Measurements from ENCODE around the gene ANGEL2.
A peak's percentile ranks its signal among the peaks of the same experiment; 100 is the strongest.

ANGEL2 gene

GRCh38 chr1:212954514-212954913, 61.2 kb downstream of the ANGEL2 start:
- TF ChIP-seq CTCF (IDR thresholded peaks at IDR 0.05; ENCODE audit: low read depth, low read length): no peak
- DNase-seq (ENCODE audit: extremely low read depth, low read depth): no peak

GRCh38 chr1:212953321-212953720, 62.3 kb downstream of the ANGEL2 start:
- TF ChIP-seq CTCF (IDR thresholded peaks at IDR 0.05; ENCODE audit: low read depth, low read length): no peak
- DNase-seq (ENCODE audit: extremely low read depth, low read depth): no peak

GRCh38 chr1:212952641-212952976, 63.1 kb downstream of the ANGEL2 start:
- no peak for DNase-seq (ENCODE audit: extremely low read depth, low read depth)
- no peak for TF ChIP-seq CTCF (IDR thresholded peaks at IDR 0.05; ENCODE audit: low read depth, low read length)

GRCh38 chr1:212951947-212952640, 63.6 kb downstream of the ANGEL2 start:
- no peak for DNase-seq (ENCODE audit: extremely low read depth, low read depth)
- TF ChIP-seq CTCF (IDR thresholded peaks at IDR 0.05; ENCODE audit: low read depth, low read length): no peak

GRCh38 chr1:212951126-212951946, 64.3 kb downstream of the ANGEL2 start:
- TF ChIP-seq CTCF (IDR thresholded peaks at IDR 0.05; ENCODE audit: low read depth, low read length): no peak
- no peak for DNase-seq (ENCODE audit: extremely low read depth, low read depth)

GRCh38 chr1:212950243-212951125, 65.2 kb downstream of the ANGEL2 start, which contains the start of gene VASH2:
VASH2 (plus strand) TSS chr1:212950541; CDS start chr1:212951543, 1,002 bp downstream.
- TF ChIP-seq CTCF (IDR thresholded peaks at IDR 0.05; ENCODE audit: low read depth, low read length): no peak; the same call in none of the 2 replicates
- DNase-seq (ENCODE audit: extremely low read depth, low read depth): peak; percentile 16
